GM18858 (cell line): ENCODE results near the gene DBP.
"Not testable (repeated sequence)": the region's sequence is repeated elsewhere in the genome, so short reads cannot be mapped to it uniquely, and the experiment has no call there.

Source experiments
- ATAC-seq: cut with Tn5 transposase; IDR thresholded peaks from one replicate; pipeline ENCODE4 v1.9.1; 2021; ENCODE audit not compliant: unreplicated experiment

DBP gene

GRCh38 chr19:48636859-48637448 is at the start of gene DBP:
Gene DBP (minus strand): TSS chr19:48637379. CDS start chr19:48636994, 385 bp downstream.
- no peak for ATAC-seq

- not testable (repeated sequence) for ATAC-seq
These were observed 49.5 kb upstream of the DBP start for GRCh38 chr19:48686637-48687036.

GRCh38 chr19:48686088-48686487 is 48.9 kb upstream of the DBP start:
- ATAC-seq, result no peak

- no peak for ATAC-seq
These were observed 48.4 kb upstream of the DBP start for GRCh38 chr19:48685583-48685982.

- ATAC-seq, result no peak
These were observed 46.2 kb upstream of the DBP start for GRCh38 chr19:48683349-48683748.

GRCh38 chr19:48681127-48681470 is 43.9 kb upstream of the DBP start:
- ATAC-seq, result no peak

- ATAC-seq, result no peak
These were observed 43.4 kb upstream of the DBP start for GRCh38 chr19:48680436-48681126.

- not testable (repeated sequence) for ATAC-seq
These were observed 42.8 kb upstream of the DBP start for GRCh38 chr19:48680006-48680405.

- ATAC-seq, result no peak
These were observed 41.0 kb upstream of the DBP start for GRCh38 chr19:48678201-48678600.

GRCh38 chr19:48676887-48677286 is 39.7 kb upstream of the DBP start:
- no peak for ATAC-seq

- ATAC-seq, result no peak
These were observed 39.3 kb upstream of the DBP start for GRCh38 chr19:48676487-48676886.

- ATAC-seq, result no peak
These were observed 38.0 kb upstream of the DBP start for GRCh38 chr19:48674921-48675824.

GRCh38 chr19:48674216-48674809 is 37.1 kb upstream of the DBP start:
- no peak for ATAC-seq

- ATAC-seq, result no peak
These were observed 36.4 kb upstream of the DBP start for GRCh38 chr19:48673436-48674100.

- ATAC-seq, result no peak
These were observed 35.8 kb upstream of the DBP start, which contains the start of gene NTN5 for GRCh38 chr19:48672994-48673393. Gene NTN5 (minus strand): TSS chr19:48673017. CDS start chr19:48670986, 2,031 bp downstream.

- no peak for ATAC-seq
These were observed 34.3 kb upstream of the DBP start for GRCh38 chr19:48671446-48671995.

- ATAC-seq, result no peak
These were observed 33.7 kb upstream of the DBP start for GRCh38 chr19:48670699-48671445.

- no peak for ATAC-seq
These were observed 32.9 kb upstream of the DBP start for GRCh38 chr19:48669903-48670668.

GRCh38 chr19:48668761-48669160 is 31.6 kb upstream of the DBP start:
- no peak for ATAC-seq
